ENCODE results near the gene SORCS1. TPM values are rescaled to one million over a fixed set of nuclear protein-coding genes. Genes with fewer than 3 reads are reported as not detected.

SORCS1 gene
- total and polyA plus RNA-seq, 2 of the 8 experiments (the other 6 are each of a cell fraction or from before 2014, with no cell fraction given): 4.1 to 4.6 TPM

- ChIA-PET CTCF (ENCODE audit: partially characterized antibody) (no interaction called here), POLR2A (ENCODE audit: partially characterized antibody) (no interaction called here)
- H2AK5ac ChIP-seq (ENCODE audit: low read depth, low read length): peak overlapping the region; percentile 61; the same call in 1 of the 2 replicates
- no peak overlapping the region for H3K23ac ChIP-seq (ENCODE audit: insufficient read length)
- H3K4ac ChIP-seq (replicated peaks; ENCODE audit: insufficient read length, low read depth, low read length): no peak overlapping the region
- H2BK5ac ChIP-seq (ENCODE audit: low read depth, low read length): no peak overlapping the region
- no peaks in the 10 kb centered on the region for H3K36me3 ChIP-seq (ENCODE audit: control insufficient read depth in 2 of 4, insufficient read depth in 4 of 4, low read length in 3 of 4)
- peaks cover 2 to 5% of the 10 kb centered on the region in 2 experiments for H4K20me1 ChIP-seq (replicated peaks in 1 of 2; ENCODE audit: control insufficient read depth in 1 of 2, insufficient read depth in 2 of 2, low read length in 2 of 2)
- DNase-seq (ENCODE audit: low read depth in 1 of 2, low spot score in 2 of 2) (no peak), FAIRE-seq (no peak)
- WGBS, 2 experiments (ENCODE audit: extremely low coverage in 1 of 2, insufficient coverage in 1 of 2, insufficient read length in 1 of 2, insufficient replicate concordance in 2 of 2, low coverage in 1 of 2, low lambda C conversion rate in 2 of 2, missing lambda C conversion rate in 1 of 2): 98% methylated on average over 2 of the region's 2 CpGs; no CpG with 5 or more reads in 1 of the 2 experiments
- H3K27ac ChIP-seq (ENCODE audit: low read depth, low read length): no peak overlapping the region
- H3K9me3 ChIP-seq (ENCODE audit: insufficient read depth in 2 of 2, low read depth in 1 of 2, low read length in 1 of 2): peaks cover 3% of the 10 kb centered on the region in 2 experiments; a peak in 1 of 4 replicates
- no peak overlapping the region for H3K4me2 ChIP-seq (ENCODE audit: insufficient read depth in 1 of 2, low read depth in 2 of 2, low read length in 2 of 2)
- no peak overlapping the region for H3K4me3 ChIP-seq (ENCODE audit: extremely low read depth in 1 of 4, insufficient read depth in 2 of 4, low read depth in 3 of 4, low read length in 4 of 4)
- no peaks in the 10 kb centered on the region for H3K4me1 ChIP-seq (replicated peaks in 1 of 4; ENCODE audit: control insufficient read depth in 3 of 4, insufficient read depth in 4 of 4, low read length in 3 of 4)
- H2BK12ac ChIP-seq (ENCODE audit: low read depth, low read length): no peak overlapping the region
- H3K79me1 ChIP-seq (ENCODE audit: low read depth, low read length): no peaks in the 10 kb centered on the region
- H2BK15ac ChIP-seq (ENCODE audit: low read length): no peak overlapping the region
- H3K14ac ChIP-seq (ENCODE audit: insufficient read length): no peak overlapping the region
- no peak overlapping the region for H4K8ac ChIP-seq (ENCODE audit: extremely low read depth, insufficient read depth, low read length)
- H3K79me2 ChIP-seq (ENCODE audit: control insufficient read depth in 1 of 2, insufficient read depth in 2 of 2, low read length in 2 of 2): no peaks in the 10 kb centered on the region
- H3K23me2 ChIP-seq (ENCODE audit: low read depth, low read length): no peaks in the 10 kb centered on the region
- H2AFZ ChIP-seq (ENCODE audit: low read length): no peak overlapping the region
- TF ChIP-seq ZNF274 (IDR thresholded peaks at IDR 0.05; ENCODE audit: borderline replicate concordance, extremely low read depth, low read length) (no peak), RNF2 (IDR thresholded peaks at IDR 0.05; ENCODE audit: borderline replicate concordance, low read depth, low read length, missing control alignments, poor library complexity, severe bottlenecking) (no peak), EZH2 (IDR thresholded peaks at IDR 0.05; ENCODE audit: low read depth, low read length, severe bottlenecking) (no peak), SP2 (IDR thresholded peaks at IDR 0.05; ENCODE audit: low read length) (no peak), KDM5A (IDR thresholded peaks at IDR 0.05; ENCODE audit: low read length) (no peak), GABPA (IDR thresholded peaks at IDR 0.05; ENCODE audit: borderline replicate concordance, insufficient read depth, low read length) (no peak), KDM4A (IDR thresholded peaks at IDR 0.05; ENCODE audit: low read depth, low read length, severe bottlenecking) (no peak), E2F6 (IDR thresholded peaks at IDR 0.05) (no peak), SRF (IDR thresholded peaks at IDR 0.05; ENCODE audit: low read depth, low read length) (no peak), CEBPB (IDR thresholded peaks at IDR 0.05; ENCODE audit: low read depth, low read length) (no peak)
- TF ChIP-seq, protein P1, sequence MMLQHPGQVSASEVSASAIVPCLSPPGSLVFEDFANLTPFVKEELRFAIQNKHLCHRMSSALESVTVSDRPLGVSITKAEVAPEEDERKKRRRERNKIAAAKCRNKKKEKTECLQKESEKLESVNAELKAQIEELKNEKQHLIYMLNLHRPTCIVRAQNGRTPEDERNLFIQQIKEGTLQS (IDR thresholded peaks at IDR 0.05; ENCODE audit: insufficient read depth, low read depth, low read length): no peak
- no peak overlapping the region for H2BK20ac ChIP-seq (ENCODE audit: low read length)
- no peak overlapping the region for H3K9ac ChIP-seq (replicated peaks in 1 of 4; ENCODE audit: extremely low read depth in 1 of 4, low read depth in 3 of 4, low read length in 3 of 4)
- no peak overlapping the region for H3K56ac ChIP-seq (replicated peaks; ENCODE audit: insufficient read length, low read depth, low read length)
- H4K91ac ChIP-seq (replicated peaks; ENCODE audit: insufficient read length, low read length): no peak overlapping the region
- H4K5ac ChIP-seq (ENCODE audit: insufficient read length, low read depth, low read length): no peak overlapping the region
- H2BK120ac ChIP-seq (replicated peaks; ENCODE audit: low read depth, low read length): no peak overlapping the region
- H3K27me3 ChIP-seq (replicated peaks in 1 of 4; ENCODE audit: control insufficient read depth in 3 of 4, extremely low read depth in 1 of 4, insufficient read depth in 3 of 4, low read length in 3 of 4): peaks cover 32 to 67% (median 60%) of the 10 kb centered on the region in 4 experiments
- no peak overlapping the region for H3K18ac ChIP-seq (ENCODE audit: extremely low read depth, low read length)
These were observed 630.1 kb downstream of the SORCS1 start for GRCh38 chr10:106534441-106534840.
